Measurements from ENCODE around the gene BBS2.

- TF ChIP-seq TAF1 (IDR thresholded peaks at IDR 0.05; ENCODE audit: borderline replicate concordance, insufficient read depth, low read length), result no peak
- no peak for TF ChIP-seq REST (IDR thresholded peaks at IDR 0.05; ENCODE audit: insufficient read depth in 1 of 2, low read depth in 2 of 2, low read length in 2 of 2)
- TF ChIP-seq POLR2AphosphoS5 (IDR thresholded peaks at IDR 0.05; ENCODE audit: low read depth, low read length), result no peak
Observed at GRCh38 chr16:56549744-56550385, 30.0 kb upstream of the BBS2 start.
